HepG2 (cell line): Measurements from ENCODE around the gene BICDL2. TPM values are rescaled to one million over a fixed set of nuclear protein-coding genes. Genes with fewer than 3 reads are reported as not detected.
A peak's percentile ranks its signal among the peaks of the same experiment; 100 is the strongest.

Experiments used
- ATAC-seq: fragments of 200-7000 bp; cut with Tn5 transposase; 3 replicates; pipeline ENCODE4 v1.9.1; 2020; ENCODE audit warnings: mild to moderate bottlenecking, moderate library complexity
- BruUV-seq: library from RNA; stranded (reverse); fragments of 400-500 nt; replicated peaks from 2 replicates; lab custom pipeline; 2021; lab: Mats Ljungman, UMichigan
- CTCF ChIA-PET: fragments of 300-600 bp; formaldehyde crosslinking; extraction: SDS; loops from one replicate; lab custom pipeline; 2021; ENCODE audit warnings: low total read pairs, inconsistent platforms, low intra/inter-chr PET ratio; lab: Yijun Ruan, JAX
- POLR2A ChIA-PET: fragments of 350-600 bp; sonication (Branson Sonifier 250); formaldehyde crosslinking; loops from one replicate; lab custom pipeline; 2020; ENCODE audit warnings: antibody characterized with exemption, inconsistent platforms; lab: Yijun Ruan, JAX
- DNase-seq: peaks from one replicate; pipeline ENCODE4 v3.0.0-alpha.2; 2015; ENCODE audit warnings: low spot score
- FAIRE-seq: peaks from 3 replicates; lab custom pipeline; 2011; peaks lifted over from hg19 to GRCh38; lab: Jason Lieb, UNC
- H2AFZ ChIP-seq: one replicate; pipeline ENCODE4 v1.6.1; 2011; ENCODE audit warnings: low read length, inconsistent platforms
- H3K27ac ChIP-seq: fragments of 300-600 bp; 3 replicates; pipeline ENCODE4 v1.8.0; 2011; ENCODE audit warnings: mixed run types, mild to moderate bottlenecking, mixed read lengths, low read length, inconsistent platforms; ENCODE audit not compliant: insufficient read depth; ENCODE audit errors: extremely low read length
- H3K27me3 ChIP-seq, 2 experiments: fragments of 200-600 bp in 1 of 2; 2 replicates in 1 of 2; 3 replicates in 1 of 2; pipeline versions ENCODE4 v1.6.0 to v1.8.0; 2011; ENCODE audit warnings: low read length in 2 of 2, mild to moderate bottlenecking in 2 of 2, moderate library complexity in 2 of 2, inconsistent platforms in 1 of 2; ENCODE audit not compliant: insufficient read depth in 2 of 2, control insufficient read depth in 1 of 2
- H3K36me3 ChIP-seq, 2 experiments: fragments of 200-600 bp in 1 of 2; replicated peaks in 1 of 2; 2 replicates in 1 of 2; 3 replicates in 1 of 2; pipeline versions ENCODE4 v1.5.1 to v1.8.0; 2011; ENCODE audit warnings: low read length in 2 of 2, inconsistent platforms in 1 of 2; ENCODE audit not compliant: insufficient read depth in 2 of 2, control insufficient read depth in 1 of 2
- H3K4me1 ChIP-seq: 2 replicates; pipeline ENCODE4 v1.5.1; 2012; ENCODE audit warnings: low read length, inconsistent platforms; ENCODE audit not compliant: insufficient read depth
- H3K4me2 ChIP-seq: 2 replicates; pipeline ENCODE4 v1.6.0; 2011; ENCODE audit warnings: low read depth, low read length, inconsistent platforms
- H3K4me3 ChIP-seq, 3 experiments: fragments of 200-600 bp in 1 of 3; sonication (generic), shearing (Covaris generic) in 1 of 3; replicated peaks in 1 of 3; 2 replicates each; pipeline ENCODE4 v1.5.1; 2011 to 2016; ENCODE audit warnings: low read length in 3 of 3, inconsistent platforms in 2 of 3, low read depth in 2 of 3, mild to moderate bottlenecking in 2 of 3, control low read depth in 1 of 3, mixed read lengths in 1 of 3; ENCODE audit not compliant: insufficient read depth in 1 of 3
- H3K79me2 ChIP-seq: one replicate; pipeline ENCODE4 v1.6.1; 2011; ENCODE audit warnings: low read length, inconsistent platforms; ENCODE audit not compliant: insufficient read depth
- H3K9ac ChIP-seq: 2 replicates; pipeline ENCODE4 v1.6.0; 2011; ENCODE audit warnings: mild to moderate bottlenecking, low read depth, low read length, inconsistent platforms; ENCODE audit not compliant: insufficient read depth
- H3K9me3 ChIP-seq: 2 replicates; pipeline ENCODE4 v1.5.1; 2012; ENCODE audit warnings: mild to moderate bottlenecking, low read length
- H4K20me1 ChIP-seq: 2 replicates; pipeline ENCODE4 v1.6.0; 2011; ENCODE audit warnings: inconsistent platforms, mild to moderate bottlenecking, low read length, moderate library complexity; ENCODE audit not compliant: insufficient read depth
- MAFK ChIP-seq, 2 experiments: IDR thresholded peaks in 1 of 2; conservative IDR thresholded peaks in 1 of 2; 2 replicates each; pipeline ENCODE4 v1.6.1; 2011; ENCODE audit warnings: improper control_type of control experiment in 2 of 2, low read length in 2 of 2
- MED1 ChIP-seq: sonication (generic); formaldehyde crosslinking; IDR thresholded peaks from 2 replicates; pipeline ENCODE4 v1.4.0; 2020; ENCODE audit warnings: missing genetic modification reagents
- PHF8 ChIP-seq: sonication (generic); formaldehyde crosslinking; IDR thresholded peaks from 2 replicates; pipeline ENCODE4 v1.5.0; 2020; ENCODE audit warnings: missing genetic modification reagents
- SKI ChIP-seq: fragments of 450-650 bp; IDR thresholded peaks from one replicate; pipeline ENCODE4 v1.6.1; 2018; ENCODE audit warnings: mild to moderate bottlenecking; ENCODE audit not compliant: partially characterized antibody
- SP4 ChIP-seq: sonication (generic); formaldehyde crosslinking; IDR thresholded peaks from 2 replicates; pipeline ENCODE4 v1.8.1; 2023; ENCODE audit warnings: mild to moderate bottlenecking, missing genetic modification reagents
- U2AF1 ChIP-seq: fragments of 200-400 bp; formaldehyde crosslinking; optimal IDR thresholded peaks from 2 replicates; pipeline ENCODE3; 2017; ENCODE audit warnings: mild to moderate bottlenecking, low read depth, low read length
- ZMYM2 ChIP-seq: sonication (generic); formaldehyde crosslinking; IDR thresholded peaks from 2 replicates; pipeline ENCODE4 v1.8.0; 2022; ENCODE audit warnings: mild to moderate bottlenecking, missing genetic modification reagents
- ZNF30 ChIP-seq: sonication (generic); formaldehyde crosslinking; IDR thresholded peaks from 2 replicates; pipeline ENCODE4 v1.5.0; 2020; ENCODE audit warnings: mild to moderate bottlenecking, missing genetic modification reagents
- ZNF337 ChIP-seq: sonication (generic); formaldehyde crosslinking; IDR thresholded peaks from 2 replicates; pipeline ENCODE4 v1.5.1; 2020; ENCODE audit warnings: missing genetic modification reagents, low read depth, mild to moderate bottlenecking, borderline replicate concordance
- ZNF441 ChIP-seq: sonication (generic); formaldehyde crosslinking; IDR thresholded peaks from 2 replicates; pipeline ENCODE4 v1.7.0; 2021; ENCODE audit warnings: missing genetic modification reagents, borderline replicate concordance
- ZNF530 ChIP-seq: sonication (generic); formaldehyde crosslinking; IDR thresholded peaks from 2 replicates; pipeline ENCODE4 v1.5.0; 2020; ENCODE audit warnings: low read depth, mild to moderate bottlenecking, missing genetic modification reagents
- WGBS: methylation state at CpG from one replicate; pipeline ENCODE4 v1.1.6; 2017; ENCODE audit warnings: low lambda C conversion rate; 5-methylcytosine and 5-hydroxymethylcytosine counted together
- in situ Hi-C: cut with HindIII; loops from 2 replicates; pipeline ENCODE4 v1.10.0; 2017; ENCODE audit warnings: low pct_unique_long_range_greater_than_20kb; ENCODE audit not compliant: extremely low pct_ligation_motif_present
- intact Hi-C: fragments of 100-400 bp; cut with micrococcal nuclease; formaldehyde crosslinking; loops from one replicate; pipeline ENCODE4 v1.10.0; 2022; ENCODE audit not compliant: unreplicated experiment
- polyA plus RNA-seq, 8 experiments: library from polyadenylated mRNA; depleted of rRNA in 3 of 8; stranded (reverse) in 7 of 8; unstranded in 1 of 8; fragments of >200 nt; fragmentation: Illumina TruSeq in 4 of 8; extraction: Trizol in 4 of 8; gene quantifications; 2 replicates each; pipeline versions ENCODE4 v1.2.1 to v1.2.3, GENCODE V29; 2011 to 2016; ENCODE audit warnings: low read depth in 4 of 8, missing spikeins in 1 of 8, mixed read lengths in 1 of 8; ENCODE audit not compliant: insufficient read depth in 1 of 8
- total RNA-seq, 5 experiments: library from RNA; depleted of rRNA; stranded (reverse); fragments of >200 nt; fragmentation: Illumina TruSeq; extraction: Trizol; gene quantifications; 2 replicates each; pipeline ENCODE4 v1.2.3, GENCODE V29; 2016; ENCODE audit warnings: low read depth in 1 of 5
- TF ChIP-seq, protein P1 (sequence below): sonication (generic); formaldehyde crosslinking; IDR thresholded peaks from 2 replicates; pipeline ENCODE4 v1.5.1; 2020; ENCODE audit warnings: mild to moderate bottlenecking, moderate library complexity, missing genetic modification reagents
- TF ChIP-seq, protein P2 (sequence below): IDR thresholded peaks from 2 replicates; pipeline ENCODE4 v1.6.1; 2016; ENCODE audit warnings: low read depth, control low read depth
- TF ChIP-seq, protein P3 (sequence below): sonication (generic); formaldehyde crosslinking; IDR thresholded peaks from 2 replicates; pipeline ENCODE4 v1.8.0; 2022; ENCODE audit warnings: missing genetic modification reagents, mild to moderate bottlenecking, borderline replicate concordance
- TF ChIP-seq, protein P4 (sequence below): IDR thresholded peaks from 2 replicates; pipeline ENCODE4 v1.6.1; 2018; ENCODE audit warnings: missing genetic modification reagents, mild to moderate bottlenecking, missing compliant biosample characterization
- TF ChIP-seq, protein P5 (sequence below): sonication (generic); formaldehyde crosslinking; IDR thresholded peaks from 2 replicates; pipeline ENCODE4 v1.4.0; 2020; ENCODE audit warnings: missing genetic modification reagents

The BICDL2 gene
- total and polyA plus RNA-seq, 2 of the 13 experiments (the other 11 are each of a cell fraction or from before 2014, with no cell fraction given) = 0.12 TPM; not detected in 1

DNA sequence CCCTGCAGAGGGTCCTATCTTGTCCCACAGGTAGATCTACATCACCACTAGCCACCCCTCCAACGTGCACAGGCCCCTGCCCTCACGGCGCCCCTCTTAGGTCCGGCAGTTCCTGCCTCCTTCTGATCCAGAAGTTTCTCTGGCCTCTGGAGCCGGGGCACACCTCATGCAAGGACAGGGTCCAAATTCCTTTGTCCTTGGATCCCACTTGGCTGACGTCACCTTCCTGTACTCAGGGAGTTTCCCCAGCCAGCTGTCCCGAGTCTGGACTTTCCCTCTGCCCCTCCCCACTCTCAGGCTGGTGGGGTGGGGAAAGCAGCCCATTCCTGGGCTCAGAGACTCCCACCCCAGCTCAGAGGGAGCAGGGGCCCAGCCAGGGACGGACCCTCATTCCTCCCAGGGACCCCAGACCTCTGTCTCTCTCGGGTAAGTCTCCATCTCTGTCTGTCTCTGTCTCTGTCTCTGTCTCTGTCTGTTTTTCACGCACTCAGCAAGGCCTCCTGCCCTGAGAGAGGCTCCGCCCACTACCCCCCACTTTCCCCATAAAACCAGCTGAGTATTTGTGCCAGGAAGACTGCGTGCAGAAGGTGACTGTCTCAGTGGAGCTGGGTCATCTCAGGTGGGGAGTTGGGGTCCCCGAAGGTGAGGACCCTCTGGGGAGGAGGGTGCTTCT lies 28.5 kb upstream of the BICDL2 start, which contains the start of gene IL32:
Gene IL32, plus strand, starts transcription at position 572 of the 673 bp plus-strand sequence. CDS start 172 bp downstream, outside the sequence.
- CTCF ChIA-PET = no interaction called here
- no TSS peak for BruUV-seq
- Histone ChIP-seq H2AFZ (no peak within 1 kb of the TSS), H3K27me3 (no peaks in the 10 kb centered on the region; a peak in 2 of 5 replicates), H3K27ac (peak within 1 kb of the TSS; percentile 82), H3K4me3 (peak within 1 kb of the TSS; percentile 57 to 90 (median 71)), H3K36me3 (peaks cover 9 to 16% of the 10 kb centered on the region in 2 experiments; a peak in 2 of 5 replicates), H3K4me1 (peaks cover 37% of the 10 kb centered on the region), H3K9me3 (no peaks in the 10 kb centered on the region), H3K4me2 (peak within 1 kb of the TSS; percentile 94), H4K20me1 (no peaks in the 10 kb centered on the region), H3K79me2 (peaks cover 17% of the 10 kb centered on the region), H3K9ac (peak within 1 kb of the TSS; percentile 96)
- FAIRE-seq (peak; percentile 85), ATAC-seq (peak; percentile 77), DNase-seq (peak; percentile 87)
- 0% methylated on average over 13 of the region's 13 CpGs for WGBS
- POLR2A ChIA-PET = interaction anchor here (0.6 to 4.9 kb wide), 19 partner anchors 10 to 127 kb away, joined by 3 to 38 read pairs (median 7); partner anchors contain the start of genes HCFC1R1, THOC6, TNFRSF12A and ZNF205
- in situ Hi-C loops = no loop called here
- intact Hi-C loops = no loop called here
- TF ChIP-seq, protein P1, sequence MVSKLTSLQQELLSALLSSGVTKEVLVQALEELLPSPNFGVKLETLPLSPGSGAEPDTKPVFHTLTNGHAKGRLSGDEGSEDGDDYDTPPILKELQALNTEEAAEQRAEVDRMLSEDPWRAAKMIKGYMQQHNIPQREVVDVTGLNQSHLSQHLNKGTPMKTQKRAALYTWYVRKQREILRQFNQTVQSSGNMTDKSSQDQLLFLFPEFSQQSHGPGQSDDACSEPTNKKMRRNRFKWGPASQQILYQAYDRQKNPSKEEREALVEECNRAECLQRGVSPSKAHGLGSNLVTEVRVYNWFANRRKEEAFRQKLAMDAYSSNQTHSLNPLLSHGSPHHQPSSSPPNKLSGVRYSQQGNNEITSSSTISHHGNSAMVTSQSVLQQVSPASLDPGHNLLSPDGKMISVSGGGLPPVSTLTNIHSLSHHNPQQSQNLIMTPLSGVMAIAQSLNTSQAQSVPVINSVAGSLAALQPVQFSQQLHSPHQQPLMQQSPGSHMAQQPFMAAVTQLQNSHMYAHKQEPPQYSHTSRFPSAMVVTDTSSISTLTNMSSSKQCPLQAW (CRISPR knock-in tag) = peak; percentile 74; the same call in 1 of the 2 replicates
- TF ChIP-seq ZNF530 (CRISPR knock-in tag) (peak; percentile 74; the same call in 1 of the 2 replicates), ZNF30 (CRISPR knock-in tag) (no peak), ZNF337 (CRISPR knock-in tag) (0 out of 2 replicates have a peak, but pooled peaks have one; percentile 27), MAFK (conservative IDR thresholded peaks at IDR 0.05 in 1 of 2, IDR thresholded peaks at IDR 0.05 in 1 of 2; ENCODE audit: low read length in 2 of 2) (peak in 1 of 2 experiments; percentile 35; a peak in 2 of 4 replicates), ZMYM2 (CRISPR knock-in tag) (no peak), ZNF441 (CRISPR knock-in tag) (no peak), U2AF1 (no peak), SP4 (peak; percentile 42), PHF8 (CRISPR knock-in tag) (peak; percentile 53; the same call in 1 of the 2 replicates), SKI (no peak), MED1 (CRISPR knock-in tag) (peak; percentile 92)
- TF ChIP-seq, protein P2, sequence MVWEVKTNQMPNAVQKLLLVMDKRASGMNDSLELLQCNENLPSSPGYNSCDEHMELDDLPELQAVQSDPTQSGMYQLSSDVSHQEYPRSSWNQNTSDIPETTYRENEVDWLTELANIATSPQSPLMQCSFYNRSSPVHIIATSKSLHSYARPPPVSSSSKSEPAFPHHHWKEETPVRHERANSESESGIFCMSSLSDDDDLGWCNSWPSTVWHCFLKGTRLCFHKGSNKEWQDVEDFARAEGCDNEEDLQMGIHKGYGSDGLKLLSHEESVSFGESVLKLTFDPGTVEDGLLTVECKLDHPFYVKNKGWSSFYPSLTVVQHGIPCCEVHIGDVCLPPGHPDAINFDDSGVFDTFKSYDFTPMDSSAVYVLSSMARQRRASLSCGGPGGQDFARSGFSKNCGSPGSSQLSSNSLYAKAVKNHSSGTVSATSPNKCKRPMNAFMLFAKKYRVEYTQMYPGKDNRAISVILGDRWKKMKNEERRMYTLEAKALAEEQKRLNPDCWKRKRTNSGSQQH (CRISPR knock-in tag) = no peak
- TF ChIP-seq, protein P3, sequence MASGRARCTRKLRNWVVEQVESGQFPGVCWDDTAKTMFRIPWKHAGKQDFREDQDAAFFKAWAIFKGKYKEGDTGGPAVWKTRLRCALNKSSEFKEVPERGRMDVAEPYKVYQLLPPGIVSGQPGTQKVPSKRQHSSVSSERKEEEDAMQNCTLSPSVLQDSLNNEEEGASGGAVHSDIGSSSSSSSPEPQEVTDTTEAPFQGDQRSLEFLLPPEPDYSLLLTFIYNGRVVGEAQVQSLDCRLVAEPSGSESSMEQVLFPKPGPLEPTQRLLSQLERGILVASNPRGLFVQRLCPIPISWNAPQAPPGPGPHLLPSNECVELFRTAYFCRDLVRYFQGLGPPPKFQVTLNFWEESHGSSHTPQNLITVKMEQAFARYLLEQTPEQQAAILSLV (CRISPR knock-in tag) = peak; percentile 63; the same call in 1 of the 2 replicates
- TF ChIP-seq, protein P4, sequence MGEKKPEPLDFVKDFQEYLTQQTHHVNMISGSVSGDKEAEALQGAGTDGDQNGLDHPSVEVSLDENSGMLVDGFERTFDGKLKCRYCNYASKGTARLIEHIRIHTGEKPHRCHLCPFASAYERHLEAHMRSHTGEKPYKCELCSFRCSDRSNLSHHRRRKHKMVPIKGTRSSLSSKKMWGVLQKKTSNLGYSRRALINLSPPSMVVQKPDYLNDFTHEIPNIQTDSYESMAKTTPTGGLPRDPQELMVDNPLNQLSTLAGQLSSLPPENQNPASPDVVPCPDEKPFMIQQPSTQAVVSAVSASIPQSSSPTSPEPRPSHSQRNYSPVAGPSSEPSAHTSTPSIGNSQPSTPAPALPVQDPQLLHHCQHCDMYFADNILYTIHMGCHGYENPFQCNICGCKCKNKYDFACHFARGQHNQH (CRISPR knock-in tag) = peak; percentile 59
- TF ChIP-seq, protein P5, sequence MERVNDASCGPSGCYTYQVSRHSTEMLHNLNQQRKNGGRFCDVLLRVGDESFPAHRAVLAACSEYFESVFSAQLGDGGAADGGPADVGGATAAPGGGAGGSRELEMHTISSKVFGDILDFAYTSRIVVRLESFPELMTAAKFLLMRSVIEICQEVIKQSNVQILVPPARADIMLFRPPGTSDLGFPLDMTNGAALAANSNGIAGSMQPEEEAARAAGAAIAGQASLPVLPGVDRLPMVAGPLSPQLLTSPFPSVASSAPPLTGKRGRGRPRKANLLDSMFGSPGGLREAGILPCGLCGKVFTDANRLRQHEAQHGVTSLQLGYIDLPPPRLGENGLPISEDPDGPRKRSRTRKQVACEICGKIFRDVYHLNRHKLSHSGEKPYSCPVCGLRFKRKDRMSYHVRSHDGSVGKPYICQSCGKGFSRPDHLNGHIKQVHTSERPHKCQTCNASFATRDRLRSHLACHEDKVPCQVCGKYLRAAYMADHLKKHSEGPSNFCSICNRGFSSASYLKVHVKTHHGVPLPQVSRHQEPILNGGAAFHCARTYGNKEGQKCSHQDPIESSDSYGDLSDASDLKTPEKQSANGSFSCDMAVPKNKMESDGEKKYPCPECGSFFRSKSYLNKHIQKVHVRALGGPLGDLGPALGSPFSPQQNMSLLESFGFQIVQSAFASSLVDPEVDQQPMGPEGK (CRISPR knock-in tag) = peak; percentile 93
